NCI-H82 treated with DMSO at 0.1 percent for 48 hours (cell line): Measurements from ENCODE around the gene TRPM8.

ENCODE experiments used
- DNase-seq: peaks from one replicate; lab custom pipeline; 2025; ENCODE audit not compliant: unreplicated experiment; lab: John Stamatoyannopoulos, UW

The TRPM8 gene

DNA sequence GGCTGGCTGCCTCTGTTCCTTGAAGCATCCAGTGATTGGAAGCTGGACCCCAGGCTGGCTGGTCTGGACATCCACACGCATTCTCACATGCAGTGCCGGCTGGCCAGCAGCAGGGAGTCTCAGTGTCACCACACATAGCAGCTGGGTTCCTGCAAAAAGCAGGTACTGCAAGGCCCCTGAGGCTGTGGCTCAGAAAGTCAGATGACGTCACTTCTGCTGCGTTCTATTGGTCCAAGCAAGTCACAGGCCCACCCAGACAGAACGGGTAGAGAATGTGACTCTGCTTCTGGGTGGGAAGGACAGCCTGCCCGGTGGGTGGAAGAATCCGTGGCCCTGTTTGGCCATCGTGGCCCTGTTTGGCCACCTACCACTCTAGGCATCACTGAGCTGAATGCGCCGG, 82.0 kb downstream of the TRPM8 start:
- no peak for DNase-seq

DNA sequence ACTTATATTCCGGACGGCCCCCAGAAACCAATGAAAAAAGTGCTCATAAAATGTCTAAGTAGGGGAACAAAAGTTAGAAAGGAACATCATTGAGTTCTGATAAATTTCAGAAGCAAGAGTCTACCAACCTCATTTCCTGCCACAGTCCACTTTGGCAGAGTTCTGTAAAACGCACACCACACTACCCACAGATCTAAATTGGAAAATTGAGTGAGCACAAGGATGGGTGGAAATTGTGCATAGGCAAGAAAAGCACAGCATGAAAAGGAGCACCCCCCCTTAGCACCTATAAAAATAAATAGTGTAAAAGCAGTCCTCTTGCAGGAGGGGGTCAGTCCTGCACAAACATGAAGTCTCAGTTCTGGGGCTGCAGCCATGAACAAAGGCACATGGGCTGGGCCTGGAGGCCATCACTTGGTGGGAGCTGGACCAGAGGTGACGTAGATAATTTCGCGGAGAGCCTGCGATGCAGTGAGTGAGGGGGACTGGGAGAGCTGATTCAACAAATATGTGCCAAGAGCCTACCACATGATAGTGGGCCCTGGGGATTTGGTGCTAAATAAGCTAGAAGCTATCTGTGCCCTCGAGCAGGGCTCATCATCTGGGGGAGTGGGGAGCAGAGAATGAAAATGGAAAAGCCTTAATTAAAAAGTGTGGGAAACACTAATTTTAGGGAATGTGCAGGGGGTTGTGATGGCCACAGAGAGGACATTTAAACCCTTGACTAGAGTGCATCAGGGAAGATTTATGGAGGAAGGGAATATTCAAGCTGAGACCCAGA, 84.4 kb downstream of the TRPM8 start:
- DNase-seq = no peak

DNA sequence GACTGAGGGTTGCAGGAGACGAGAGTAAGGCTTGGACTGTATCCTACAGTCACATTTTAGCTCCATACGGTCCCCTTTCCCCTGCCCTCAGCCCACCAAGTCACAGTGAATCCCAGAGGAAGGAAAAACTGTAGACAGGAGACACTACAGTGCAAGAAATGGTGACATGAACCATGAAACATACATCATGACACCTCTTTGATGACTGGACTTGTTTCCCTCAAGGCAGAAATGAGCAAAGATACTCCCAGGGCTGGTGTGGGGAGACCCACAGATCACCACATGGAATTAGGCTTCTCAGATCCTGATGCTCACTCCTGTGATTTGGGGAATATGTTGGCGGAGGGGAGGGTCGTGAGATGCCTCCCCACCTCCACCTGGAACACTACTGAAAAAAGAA, 85.1 kb downstream of the TRPM8 start:
- no peak for DNase-seq

DNA sequence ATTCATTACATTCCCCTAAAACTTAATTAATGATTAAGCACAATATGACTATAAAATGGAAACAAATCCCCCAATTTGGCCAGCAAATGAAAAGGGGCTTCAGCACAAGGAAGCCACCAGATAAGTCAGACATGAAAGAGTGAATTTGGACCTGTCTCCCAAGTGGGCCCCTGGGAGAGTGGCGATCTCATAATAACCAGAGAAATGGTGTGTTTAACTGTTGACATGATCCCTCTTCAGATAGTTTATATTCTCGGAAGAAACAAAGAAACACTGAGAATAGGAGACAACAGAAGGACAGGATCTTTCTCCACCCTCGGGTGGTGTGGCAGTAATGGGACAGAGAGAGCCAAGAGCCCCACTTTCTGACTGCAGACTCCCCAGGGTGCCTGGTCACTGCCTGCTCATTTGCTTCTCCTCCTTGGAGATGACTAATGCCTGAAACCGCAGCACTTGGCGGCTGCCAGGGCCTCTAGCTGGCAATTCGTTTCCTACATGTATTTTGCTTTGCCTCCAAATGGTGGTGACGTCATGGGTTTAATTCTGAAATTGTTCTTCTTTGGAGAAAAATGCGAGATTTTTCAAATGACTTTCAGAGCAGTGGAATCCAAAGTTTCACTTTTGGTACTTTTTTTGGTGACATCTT, 86.9 kb downstream of the TRPM8 start:
- no peak for DNase-seq

DNA sequence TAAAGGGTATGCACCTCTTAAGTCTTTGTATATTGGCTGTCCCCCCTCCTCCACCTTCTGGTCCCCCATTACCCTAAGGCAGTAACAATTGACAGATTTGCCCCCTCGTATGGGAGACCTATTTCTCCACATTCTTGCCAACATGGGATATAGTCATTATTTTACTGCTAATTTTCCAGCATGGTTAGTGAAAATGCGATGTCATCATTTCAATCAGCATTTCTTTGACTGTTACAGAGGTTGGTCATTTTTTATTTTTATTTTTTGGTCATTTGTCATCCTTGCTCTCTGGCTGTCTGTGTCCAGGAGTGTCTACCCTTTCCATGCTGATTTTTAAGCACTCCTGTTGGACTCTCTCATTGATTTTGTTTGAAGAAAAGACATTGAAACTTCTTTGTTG, 88.0 kb downstream of the TRPM8 start:
- DNase-seq = no peak

DNA sequence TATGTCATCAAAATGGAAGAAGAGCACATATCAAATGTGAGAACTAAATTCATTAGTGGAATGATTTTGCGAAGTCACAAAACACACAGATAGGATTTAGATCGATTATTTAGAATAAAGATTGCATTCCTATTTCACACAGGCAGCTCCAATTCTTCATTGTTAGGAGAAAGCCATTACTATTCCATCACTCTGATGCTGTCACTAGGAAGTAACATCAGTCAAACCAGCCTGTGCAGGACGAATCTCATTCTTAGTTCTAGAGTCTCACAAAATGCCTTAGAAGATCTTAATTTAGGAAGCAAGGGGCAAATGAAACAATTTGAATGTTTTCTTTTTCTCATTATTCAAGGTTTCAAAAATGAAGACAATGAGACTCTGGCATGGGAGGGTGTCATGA, 89.3 kb downstream of the TRPM8 start:
- no peak for DNase-seq

DNA sequence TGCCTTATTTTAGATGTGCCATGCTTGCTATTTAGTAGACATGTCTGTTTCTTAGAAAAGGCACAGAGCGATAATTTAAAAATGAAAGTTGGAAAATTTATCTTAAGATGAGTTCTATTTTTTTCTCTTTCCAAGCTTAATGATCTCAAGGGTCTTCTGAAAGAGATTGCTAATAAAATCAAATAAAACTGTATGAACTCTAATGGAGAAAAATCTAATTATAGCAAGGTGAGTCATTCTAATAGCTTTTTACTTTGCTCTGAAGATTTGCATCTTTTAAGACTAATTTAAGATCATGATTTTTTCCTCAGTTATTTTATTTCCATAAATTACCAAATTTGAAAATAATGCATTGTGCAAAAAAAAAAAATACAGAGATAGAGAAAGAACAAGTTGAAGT, 97.3 kb downstream of the TRPM8 start:
- DNase-seq = no peak

DNA sequence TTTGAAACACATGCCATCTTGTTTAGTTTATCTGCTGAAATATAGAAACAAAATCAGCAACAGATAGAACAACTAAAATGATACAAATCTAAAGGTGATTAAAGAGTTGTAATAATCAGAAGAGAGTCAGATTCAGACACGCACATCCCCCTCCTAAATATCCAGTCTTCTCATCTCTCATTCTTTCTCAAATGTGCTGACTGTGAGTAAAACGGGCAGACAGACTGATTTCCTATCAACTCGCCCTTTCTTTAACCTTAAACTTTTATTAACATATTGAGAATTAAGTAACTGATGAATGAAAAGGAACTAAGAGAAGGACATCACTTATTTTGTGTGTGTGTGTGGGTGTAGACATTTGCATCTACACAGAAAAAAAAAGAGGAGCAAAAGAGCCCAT, 98.7 kb downstream of the TRPM8 start:
- no peak for DNase-seq

DNA sequence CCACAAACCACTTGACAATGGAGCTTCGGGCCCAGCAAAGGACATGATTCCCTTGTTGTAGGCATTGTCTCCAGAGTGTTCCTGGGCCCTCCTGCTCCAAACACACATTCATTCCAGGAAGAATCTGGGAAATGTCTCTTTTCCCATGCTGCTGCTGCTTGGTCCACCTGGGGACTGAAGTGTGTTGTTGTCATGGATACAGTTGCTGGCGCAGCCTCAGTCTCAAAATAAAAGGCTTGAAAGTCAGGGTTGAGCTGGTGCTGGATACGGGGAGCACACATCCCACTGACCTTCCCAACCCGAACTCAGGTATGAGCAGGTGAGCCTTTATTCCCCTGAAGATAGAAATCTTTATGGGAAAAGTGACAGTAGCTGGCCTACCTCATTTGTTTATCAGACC, 102.7 kb downstream of the TRPM8 start:
- DNase-seq = no peak

DNA sequence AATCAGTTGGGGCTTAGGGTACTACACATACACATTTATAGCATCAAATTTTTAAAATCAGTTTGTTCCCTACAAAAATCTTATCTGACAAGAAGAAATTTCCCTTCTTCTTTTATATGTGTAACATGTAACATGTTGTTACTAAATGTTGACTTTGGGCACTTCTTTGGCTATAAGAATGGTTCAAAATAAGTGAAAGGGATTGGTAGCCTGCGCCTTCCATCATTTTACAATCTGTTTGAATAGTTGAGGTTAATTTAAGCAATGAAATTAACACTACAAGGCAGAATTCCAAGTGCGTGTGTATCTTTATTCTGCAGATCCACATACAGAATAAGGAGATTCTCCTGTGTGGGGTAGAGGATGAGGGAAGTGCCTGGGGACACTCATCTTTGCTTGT, 103.2 kb downstream of the TRPM8 start:
- DNase-seq = no peak

DNA sequence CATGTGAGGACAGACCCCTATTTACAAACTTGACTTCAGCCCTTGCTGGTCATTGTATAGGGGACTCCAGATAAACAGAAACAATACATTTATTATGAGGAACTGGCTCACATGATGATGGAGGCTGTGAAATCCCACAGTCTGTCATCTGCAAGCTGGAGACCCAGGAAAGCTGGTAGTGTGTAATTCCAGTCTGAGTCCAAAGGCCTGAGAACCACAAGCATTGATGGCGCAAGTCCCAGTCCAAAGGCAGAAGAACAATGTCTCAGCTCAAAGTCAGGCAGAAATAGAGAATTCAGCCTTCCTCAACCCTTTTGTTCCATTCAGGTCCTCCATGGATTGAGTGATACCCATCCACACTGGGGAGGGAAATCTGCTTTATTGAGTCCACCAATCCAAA, 105.3 kb downstream of the TRPM8 start:
- DNase-seq = no peak

DNA sequence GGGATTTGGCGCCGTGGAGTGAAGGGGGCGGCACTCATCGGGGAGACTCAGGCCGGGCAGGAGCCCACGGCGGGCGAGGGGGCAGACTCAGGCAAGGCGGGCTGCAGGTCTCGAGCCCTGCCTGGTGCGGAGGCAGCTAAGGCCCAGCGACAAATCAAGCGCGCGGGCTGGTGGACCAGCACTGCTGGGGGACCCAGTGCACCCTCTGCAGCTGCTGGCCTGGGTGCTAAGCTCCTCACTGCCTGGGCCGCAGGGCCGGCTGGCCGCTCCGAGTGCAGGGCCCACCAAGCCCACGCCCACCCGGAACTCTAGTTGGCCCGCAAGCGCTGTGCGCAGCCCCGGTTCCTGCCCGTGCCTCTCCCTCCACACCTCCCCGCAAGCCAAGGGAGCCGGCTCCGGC, 107.1 kb downstream of the TRPM8 start:
- DNase-seq = no peak

DNA sequence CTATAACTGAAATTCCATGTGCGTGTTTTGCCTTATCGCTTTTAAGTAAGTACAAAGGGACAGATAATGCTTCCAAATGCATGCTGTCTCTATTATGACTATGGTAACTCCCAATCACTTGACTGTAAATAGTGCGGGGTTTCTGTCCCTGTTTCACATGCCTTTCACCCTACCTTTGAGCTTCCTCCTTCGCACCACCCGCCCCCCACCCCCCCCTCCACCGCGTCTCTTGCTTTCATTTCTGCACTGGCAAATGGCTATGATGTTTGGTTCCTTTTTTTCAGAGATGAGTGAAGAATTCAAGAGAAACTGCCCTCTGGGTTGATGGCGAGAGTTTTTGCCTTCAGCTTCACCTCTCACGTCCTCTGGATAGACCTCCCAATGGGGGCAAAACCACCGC, 108.3 kb downstream of the TRPM8 start:
- DNase-seq = no peak

DNA sequence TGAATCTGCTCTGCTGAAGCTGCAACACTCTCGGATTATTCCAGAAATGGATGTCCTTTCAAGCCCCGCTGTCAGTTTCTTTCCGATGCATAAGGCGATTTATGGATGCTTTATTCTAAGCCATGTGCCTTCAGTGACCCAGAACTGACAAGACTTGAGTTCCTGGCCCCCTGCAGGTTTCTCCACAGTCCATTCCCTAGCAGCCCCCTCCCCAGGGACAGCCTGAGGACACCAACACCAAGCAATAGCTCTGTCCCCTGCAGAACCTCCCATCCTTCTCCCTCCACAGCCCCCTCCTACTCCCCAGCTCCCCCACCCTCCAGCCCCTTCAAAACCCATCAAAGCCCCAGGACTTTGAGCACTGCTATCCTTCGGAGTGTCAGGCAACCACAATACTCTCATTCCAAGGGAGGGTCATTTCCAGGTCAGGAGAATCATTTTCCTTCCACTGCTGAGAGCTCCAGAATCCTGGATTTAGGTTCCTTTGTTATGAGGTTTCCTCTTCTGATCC, 108.8 kb downstream of the TRPM8 start:
- DNase-seq = no peak

DNA sequence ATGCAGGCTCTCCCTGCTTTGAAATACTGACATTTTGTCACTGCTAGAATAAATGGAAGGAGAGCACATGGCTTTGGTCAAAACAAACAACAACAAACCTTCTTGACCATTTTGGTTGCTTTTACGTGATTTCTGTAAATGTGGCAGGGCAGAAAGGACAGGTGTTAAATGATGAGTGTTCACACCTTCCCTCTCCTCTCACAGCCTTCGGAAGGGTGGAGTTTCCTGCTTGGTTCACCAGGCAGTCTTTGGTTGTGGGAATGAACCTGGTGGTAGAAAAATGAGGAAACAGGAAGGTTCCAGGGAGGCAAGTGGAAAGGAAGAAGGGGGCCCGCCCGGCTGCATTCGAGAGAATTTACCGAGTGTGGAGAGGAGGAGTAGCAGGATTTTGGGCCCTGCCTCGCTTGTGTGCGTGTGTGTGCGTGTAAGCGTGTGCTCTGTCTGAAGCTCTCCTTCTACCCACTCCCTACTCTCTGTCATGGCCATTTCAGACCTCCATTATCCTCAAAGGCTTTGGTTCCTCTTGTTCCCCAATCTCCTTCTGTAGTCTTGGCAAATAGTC, 109.6 kb downstream of the TRPM8 start:
- DNase-seq = no peak

DNA sequence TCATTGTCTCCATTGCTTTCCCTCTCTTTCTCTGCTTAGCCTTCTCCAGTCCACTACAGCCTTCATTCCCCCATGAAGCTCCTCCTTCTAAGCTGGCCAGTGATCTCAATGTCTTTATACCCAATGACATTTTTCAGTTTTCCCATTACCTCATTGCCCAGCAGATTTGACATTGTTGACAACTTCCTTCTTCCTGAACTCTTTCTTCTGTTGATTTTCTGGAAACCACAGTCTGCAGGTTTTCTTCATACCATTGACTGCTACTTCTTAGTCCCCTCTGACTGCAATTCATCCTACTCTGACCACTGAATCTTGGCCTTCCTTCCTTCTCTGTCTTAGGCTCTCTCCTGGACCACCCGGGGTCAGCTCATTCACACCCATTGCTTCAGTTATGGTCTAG, 110.5 kb downstream of the TRPM8 start:
- no peak for DNase-seq

DNA sequence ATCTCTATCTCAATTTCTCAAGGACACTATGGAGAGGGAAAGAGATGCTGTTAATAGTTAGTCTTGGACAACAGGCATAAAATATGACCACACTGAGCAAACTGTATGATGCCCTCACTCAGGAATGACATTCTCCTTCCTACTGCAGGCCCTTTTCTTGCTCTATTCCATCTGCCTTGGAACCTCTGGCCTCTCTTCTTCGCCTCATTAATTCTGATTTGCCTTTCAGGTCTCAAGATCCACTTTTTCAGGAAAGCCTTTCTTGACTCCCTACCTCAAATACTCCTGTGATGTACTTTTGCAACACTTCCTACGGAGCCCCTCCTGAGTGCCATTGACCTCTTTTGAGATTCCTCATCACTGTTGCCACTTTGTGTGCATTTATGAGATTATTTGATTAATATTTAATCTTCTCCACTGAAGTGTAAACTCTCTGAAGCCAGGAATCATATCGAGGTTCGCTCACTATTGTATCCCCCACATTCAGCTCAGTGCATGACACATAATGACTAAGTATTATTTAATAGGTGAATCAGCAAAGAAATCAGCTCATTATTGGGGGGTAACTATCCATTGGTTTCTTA, 112.1 kb downstream of the TRPM8 start:
- no peak for DNase-seq

DNA sequence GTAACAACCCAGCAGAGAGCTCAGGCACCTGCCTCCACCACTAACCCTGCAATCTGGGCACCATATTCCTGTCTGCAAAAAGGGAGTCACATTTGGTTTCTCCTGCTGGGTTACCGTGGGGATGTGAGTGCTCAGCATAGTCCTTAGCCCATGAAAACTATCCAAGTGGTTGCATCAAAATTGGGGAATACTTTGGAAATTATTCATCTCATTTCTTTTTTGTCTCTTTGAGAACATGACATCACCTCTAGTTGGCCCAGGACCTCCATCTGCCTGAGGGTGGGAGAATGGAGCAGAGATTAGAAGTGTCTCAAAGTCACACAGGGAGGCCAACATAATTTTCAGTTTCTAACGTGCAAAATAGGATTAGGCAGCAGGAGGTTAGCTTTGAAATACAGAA, 114.0 kb downstream of the TRPM8 start:
- DNase-seq = no peak

DNA sequence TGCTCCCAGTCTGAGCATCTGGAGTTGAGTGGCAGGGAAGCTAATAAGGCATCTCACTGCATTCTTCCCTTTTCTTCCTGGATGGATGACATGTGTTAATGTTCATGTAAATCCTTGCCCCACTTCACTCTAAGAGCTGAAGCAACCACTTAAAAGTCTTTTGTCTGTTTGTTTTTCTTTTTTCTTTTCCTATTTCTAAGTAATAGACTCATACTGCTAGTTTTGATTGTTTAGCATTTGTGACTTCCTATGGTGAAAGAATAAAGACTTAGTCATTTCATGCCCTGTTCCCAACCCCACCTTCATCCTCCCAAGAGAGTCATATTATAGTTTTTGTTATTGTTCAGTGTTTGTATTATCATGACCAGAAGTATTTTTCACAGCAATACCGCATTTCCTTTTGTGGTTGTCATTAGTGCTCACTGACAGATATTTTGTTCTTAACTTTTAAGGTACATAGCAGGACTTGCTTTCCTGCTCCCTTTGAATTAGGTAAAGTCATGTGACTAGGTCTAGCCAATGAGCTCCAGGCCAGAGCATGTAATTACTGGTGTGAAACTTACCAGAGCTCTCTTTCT, 115.2 kb downstream of the TRPM8 start:
- DNase-seq = no peak

DNA sequence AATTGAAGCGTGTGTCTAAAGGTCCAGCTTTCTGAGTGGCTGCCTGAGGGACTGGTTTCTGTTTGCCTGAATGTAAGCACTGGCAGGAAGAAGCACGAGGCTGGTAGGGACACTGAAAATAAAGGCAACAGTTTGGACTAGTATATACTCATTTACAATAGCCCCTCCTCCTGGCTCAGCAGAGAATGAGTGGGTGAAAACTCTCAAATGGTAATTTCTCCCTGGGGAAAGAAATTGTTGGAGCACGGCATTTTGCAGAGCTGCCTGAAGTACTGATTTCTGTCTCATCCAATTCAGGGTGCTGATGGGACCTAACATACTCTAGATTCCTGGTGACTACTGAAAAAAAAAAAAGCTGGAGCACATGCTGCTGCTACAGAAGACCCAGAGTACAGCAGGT, 116.0 kb downstream of the TRPM8 start:
- no peak for DNase-seq

DNA sequence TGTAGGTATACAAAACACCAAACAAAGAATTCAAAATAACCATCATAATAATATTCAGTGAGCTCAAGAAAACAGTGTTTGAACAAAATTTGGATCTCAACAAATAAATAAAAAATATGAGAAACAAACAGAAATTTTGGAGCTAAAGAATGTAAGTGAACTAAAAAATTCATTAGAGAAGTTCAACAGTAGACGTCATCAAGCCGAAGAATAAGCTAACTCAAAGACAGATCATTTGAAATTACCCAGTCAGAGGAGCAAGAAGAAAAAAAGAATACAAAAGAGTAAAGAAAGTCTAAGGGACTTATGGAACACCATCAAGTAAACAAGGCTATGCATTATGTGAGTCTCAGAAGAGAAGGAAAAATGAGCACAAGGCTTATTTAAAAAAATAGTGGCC, 116.7 kb downstream of the TRPM8 start:
- no peak for DNase-seq
